HepG2 (cell line): ENCODE measurements around the gene TMCC1.

ENCODE experiments used
- ESRRA ChIP-seq: sonication (generic); formaldehyde crosslinking; IDR thresholded peaks from 2 replicates; pipeline ENCODE4 v1.5.1; 2020; ENCODE audit warnings: mild to moderate bottlenecking, low read depth, missing genetic modification reagents
- GTF2F1 ChIP-seq: fragments of 150-350 bp; IDR thresholded peaks from 2 replicates; pipeline ENCODE4 v1.6.1; 2014; ENCODE audit warnings: low read length
- NFE2L2 ChIP-seq: fragments of 150-350 bp; IDR thresholded peaks from 2 replicates; pipeline ENCODE4 v1.6.1; 2014; ENCODE audit warnings: low read length
- POLR2AphosphoS2 ChIP-seq: IDR thresholded peaks from 2 replicates; pipeline ENCODE4 v1.6.1; 2011; ENCODE audit warnings: low read depth, low read length, improper control_type of control experiment
- TP53 ChIP-seq: sonication (generic); formaldehyde crosslinking; conservative IDR thresholded peaks from 2 replicates; pipeline ENCODE4 v1.4.0; 2020; ENCODE audit warnings: missing genetic modification reagents
- ZFP36L2 ChIP-seq: sonication (generic); formaldehyde crosslinking; IDR thresholded peaks from 2 replicates; pipeline ENCODE4 v1.4.0; 2020; ENCODE audit warnings: missing genetic modification reagents
- ZFX ChIP-seq: sonication (generic); formaldehyde crosslinking; IDR thresholded peaks from 2 replicates; pipeline ENCODE4 v1.4.0; 2020; ENCODE audit warnings: mild to moderate bottlenecking, low read depth, missing genetic modification reagents, moderate library complexity
- ZNF205 ChIP-seq: IDR thresholded peaks from 2 replicates; pipeline ENCODE4 v1.6.1; 2018; ENCODE audit warnings: missing biosample characterization, missing genetic modification reagents
- ZNF251 ChIP-seq: sonication (generic); formaldehyde crosslinking; IDR thresholded peaks from 2 replicates; pipeline ENCODE4 v1.9.0; 2021; ENCODE audit warnings: mild to moderate bottlenecking, missing genetic modification reagents
- ZNF383 ChIP-seq: sonication (generic); formaldehyde crosslinking; IDR thresholded peaks from 2 replicates; pipeline ENCODE4 v1.4.0; 2020; ENCODE audit warnings: missing genetic modification reagents, mild to moderate bottlenecking, borderline replicate concordance
- TF ChIP-seq, protein P1 (sequence below): IDR thresholded peaks from 2 replicates; pipeline ENCODE4 v1.6.1; 2012; ENCODE audit warnings: inconsistent platforms
- TF ChIP-seq, protein P2 (sequence below): sonication (generic); formaldehyde crosslinking; IDR thresholded peaks from 2 replicates; pipeline ENCODE4 v1.4.0; 2020; ENCODE audit warnings: missing genetic modification reagents

DNA sequence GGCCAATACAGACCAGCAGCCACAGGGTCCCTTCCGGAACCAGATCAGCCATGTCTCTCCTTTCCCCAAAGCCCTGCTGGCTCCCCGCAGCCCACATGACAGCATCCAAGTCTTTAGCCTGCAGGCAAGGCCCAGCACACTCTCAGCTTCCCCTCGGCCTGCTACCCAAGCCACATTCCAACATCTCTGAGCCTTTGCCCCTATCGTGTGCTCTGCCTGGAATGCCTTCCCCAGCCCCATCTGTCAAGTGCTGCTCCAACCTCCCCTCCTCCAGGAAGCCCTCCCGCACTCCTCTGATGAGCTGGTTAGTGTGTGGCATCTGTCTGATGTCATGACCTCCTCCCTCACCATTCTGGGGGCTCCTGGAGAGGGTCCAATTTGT, 295.5 kb downstream of the TMCC1 start:
- no peak for TF ChIP-seq ZNF383
- TF ChIP-seq ESRRA (CRISPR knock-in tag) = no peak
- no peak for TF ChIP-seq ZFP36L2 (CRISPR knock-in tag)
- TF ChIP-seq, protein P1, sequence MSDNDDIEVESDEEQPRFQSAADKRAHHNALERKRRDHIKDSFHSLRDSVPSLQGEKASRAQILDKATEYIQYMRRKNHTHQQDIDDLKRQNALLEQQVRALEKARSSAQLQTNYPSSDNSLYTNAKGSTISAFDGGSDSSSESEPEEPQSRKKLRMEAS = no peak
- no peak for TF ChIP-seq NFE2L2
- TF ChIP-seq TP53 = no peak
- TF ChIP-seq POLR2AphosphoS2 = no peak
- TF ChIP-seq ZFX (CRISPR knock-in tag) = peak; percentile 33; the same call in 1 of the 2 replicates
- no peak for TF ChIP-seq ZNF251 (CRISPR knock-in tag)
- TF ChIP-seq ZNF205 = no peak
- TF ChIP-seq GTF2F1 = no peak
- TF ChIP-seq, protein P2, sequence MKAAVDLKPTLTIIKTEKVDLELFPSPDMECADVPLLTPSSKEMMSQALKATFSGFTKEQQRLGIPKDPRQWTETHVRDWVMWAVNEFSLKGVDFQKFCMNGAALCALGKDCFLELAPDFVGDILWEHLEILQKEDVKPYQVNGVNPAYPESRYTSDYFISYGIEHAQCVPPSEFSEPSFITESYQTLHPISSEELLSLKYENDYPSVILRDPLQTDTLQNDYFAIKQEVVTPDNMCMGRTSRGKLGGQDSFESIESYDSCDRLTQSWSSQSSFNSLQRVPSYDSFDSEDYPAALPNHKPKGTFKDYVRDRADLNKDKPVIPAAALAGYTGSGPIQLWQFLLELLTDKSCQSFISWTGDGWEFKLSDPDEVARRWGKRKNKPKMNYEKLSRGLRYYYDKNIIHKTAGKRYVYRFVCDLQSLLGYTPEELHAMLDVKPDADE (CRISPR knock-in tag) = no peak
